Caki2 (cell line): ENCODE results near the gene BICDL1. TPM values are rescaled to one million over a fixed set of nuclear protein-coding genes. Genes with fewer than 3 reads are reported as not detected.
A peak's percentile ranks its signal among the peaks of the same experiment; 100 is the strongest.
"Not testable (repeated sequence)": the region's sequence is repeated elsewhere in the genome, so short reads cannot be mapped to it uniquely, and the experiment has no call there.

Source experiments
- DNase-seq: peaks from one replicate; pipeline ENCODE4 v3.0.0-alpha.2; 2015; ENCODE audit warnings: low read depth
- in situ Hi-C: cut with HindIII; loops from 2 replicates; pipeline ENCODE4 v1.10.0; 2016; ENCODE audit warnings: low sequenced_read_pairs, low pct_unique_long_range_greater_than_20kb, mixed read lengths
- total RNA-seq: library from RNA; depleted of rRNA; stranded (reverse); fragments of >200 nt; shearing (Covaris generic); gene quantifications from 2 replicates; pipeline ENCODE4 v1.2.3, GENCODE V29; 2014; ENCODE audit warnings: low replicate concordance

Gene BICDL1
- total RNA-seq, 1 experiment from 2014 or later, result 21.3 TPM

DNA sequence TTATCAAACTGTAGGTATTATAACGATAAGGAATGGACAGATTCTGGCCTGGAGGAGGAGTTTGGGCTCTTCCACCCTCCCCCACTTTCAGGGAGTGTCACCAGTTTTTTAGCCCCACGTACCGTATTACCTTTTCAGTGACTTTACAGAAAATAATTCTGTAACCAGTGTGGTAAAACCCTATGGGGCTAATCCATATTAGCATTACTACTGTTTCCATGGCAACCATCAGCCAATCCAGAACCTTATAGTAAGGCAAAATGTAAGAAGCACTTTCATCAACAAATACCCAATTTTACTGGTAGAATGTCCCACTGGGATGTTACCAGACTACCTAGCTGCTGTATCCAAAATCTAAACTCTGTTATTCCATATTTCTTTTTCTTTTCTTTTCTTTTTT lies 50.7 kb downstream of the BICDL1 start:
- in situ Hi-C loops, result no loop called here
- no peak for DNase-seq

DNA sequence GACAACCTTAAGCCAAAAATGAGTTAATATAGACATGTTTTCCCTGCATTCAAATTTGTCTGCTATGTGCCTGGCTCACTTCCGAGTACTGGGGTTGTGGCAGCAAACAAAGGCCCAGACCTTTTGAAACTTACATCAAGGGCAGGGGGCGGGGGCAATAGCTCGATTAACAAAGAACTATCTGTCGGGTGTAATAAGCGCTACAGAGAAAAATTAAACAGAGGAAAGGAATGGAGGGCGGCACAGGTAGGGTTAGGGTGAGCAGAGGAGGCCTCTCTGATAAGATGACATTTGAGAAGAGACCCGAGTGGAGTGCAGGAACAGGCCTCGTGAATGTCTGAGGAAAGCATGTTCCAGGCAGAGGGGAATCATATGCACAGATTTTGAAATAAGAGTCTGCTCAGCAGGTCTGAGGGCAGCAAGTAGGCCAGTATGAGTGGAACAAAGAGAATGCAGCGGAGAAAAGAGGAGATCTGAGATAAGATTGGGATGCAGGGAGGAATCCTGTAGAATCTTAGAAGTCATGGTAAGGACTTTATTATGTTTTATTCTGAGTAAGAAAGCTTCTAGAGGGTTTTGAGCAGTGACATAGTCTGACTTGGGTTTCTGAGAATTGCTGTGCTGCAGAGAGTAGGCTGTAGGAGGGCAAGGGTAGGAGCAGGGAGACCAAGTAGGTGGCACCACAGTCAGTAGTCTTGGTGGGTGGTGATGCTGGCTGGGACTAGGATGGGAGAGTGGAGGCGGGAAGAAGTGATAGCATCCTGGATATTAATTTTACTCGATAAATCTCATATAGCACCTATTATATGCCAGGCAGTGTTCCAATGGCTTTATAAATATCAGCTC lies 52.6 kb downstream of the BICDL1 start:
- DNase-seq, result no peak
- in situ Hi-C loops, result no loop called here

DNA sequence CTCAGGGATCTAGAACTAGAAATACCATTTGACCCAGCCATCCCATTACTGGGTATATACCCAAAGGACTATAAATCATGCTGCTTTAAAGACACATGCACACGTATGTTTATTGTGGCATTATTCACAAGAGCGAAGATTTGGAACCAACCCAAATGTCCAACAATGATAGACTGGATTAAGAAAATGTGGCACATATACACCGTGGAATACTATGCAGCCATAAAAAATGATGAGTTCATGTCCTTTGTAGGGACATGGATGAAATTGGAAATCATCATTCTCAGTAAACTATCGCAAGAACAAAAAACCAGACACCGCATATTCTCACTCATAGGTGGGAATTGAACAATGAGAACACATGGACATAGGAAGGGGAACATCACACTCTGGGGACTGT lies 56.3 kb downstream of the BICDL1 start:
- DNase-seq, in situ Hi-C loops: not testable (repeated sequence)

DNA sequence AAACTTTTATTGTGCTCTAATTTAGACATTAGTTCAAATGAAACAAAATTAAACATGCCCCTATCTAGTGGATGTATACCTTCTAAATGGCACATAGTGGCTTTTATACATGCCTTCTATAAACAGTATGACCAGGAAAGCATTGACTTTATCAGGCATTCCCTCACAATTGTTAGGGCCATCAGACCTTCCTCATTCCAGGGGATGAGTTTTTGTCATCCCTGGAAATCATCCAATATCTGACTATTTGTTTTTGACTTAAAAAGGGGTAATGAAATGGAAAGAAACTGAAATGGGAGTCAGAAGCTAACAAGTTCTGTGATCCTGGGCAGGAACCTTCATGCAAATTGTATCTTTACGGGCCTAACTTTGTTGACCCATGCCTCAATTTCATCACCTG lies 58.0 kb downstream of the BICDL1 start:
- in situ Hi-C loops, result no loop called here
- DNase-seq, result peak; percentile 56

DNA sequence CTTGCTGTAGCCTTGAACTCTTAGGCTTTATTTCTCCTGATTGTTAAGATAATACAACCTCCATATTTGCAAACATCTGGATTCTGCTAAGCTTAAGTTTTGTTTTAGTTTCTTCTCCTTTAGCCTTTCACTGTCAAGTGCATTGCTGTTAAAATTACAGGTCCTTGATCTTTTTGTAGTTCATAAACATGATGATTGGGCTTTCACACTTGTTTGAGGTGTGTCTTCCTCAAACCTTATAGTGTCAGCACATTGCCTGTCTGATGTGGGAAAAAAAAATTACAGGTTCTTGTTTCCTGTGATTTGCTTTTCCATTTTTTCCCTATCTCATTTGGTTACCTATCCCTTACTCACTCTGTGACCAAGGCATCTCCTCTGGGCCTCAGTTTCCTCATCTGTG lies 59.2 kb downstream of the BICDL1 start:
- no peak for DNase-seq
- in situ Hi-C loops, result no loop called here

DNA sequence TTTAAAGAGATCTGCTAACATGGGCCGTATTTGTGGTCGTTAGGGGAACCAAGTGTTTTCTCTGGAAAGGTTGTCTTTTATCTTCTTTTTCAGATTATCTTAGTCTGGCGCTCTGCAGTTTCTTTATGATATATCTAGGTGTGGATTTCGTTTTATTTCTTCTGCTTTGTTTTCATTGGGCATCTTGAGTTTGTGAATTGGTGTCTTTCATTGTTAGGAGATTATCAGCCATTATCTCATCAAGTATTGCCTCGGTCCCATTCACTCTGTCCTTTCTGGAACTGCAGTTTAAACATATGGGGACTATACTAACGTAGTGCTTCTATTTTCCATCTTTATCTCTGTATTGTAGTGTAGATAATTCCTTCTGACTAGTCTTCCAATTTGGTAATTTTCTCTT lies 60.4 kb downstream of the BICDL1 start:
- in situ Hi-C loops, result no loop called here

DNA sequence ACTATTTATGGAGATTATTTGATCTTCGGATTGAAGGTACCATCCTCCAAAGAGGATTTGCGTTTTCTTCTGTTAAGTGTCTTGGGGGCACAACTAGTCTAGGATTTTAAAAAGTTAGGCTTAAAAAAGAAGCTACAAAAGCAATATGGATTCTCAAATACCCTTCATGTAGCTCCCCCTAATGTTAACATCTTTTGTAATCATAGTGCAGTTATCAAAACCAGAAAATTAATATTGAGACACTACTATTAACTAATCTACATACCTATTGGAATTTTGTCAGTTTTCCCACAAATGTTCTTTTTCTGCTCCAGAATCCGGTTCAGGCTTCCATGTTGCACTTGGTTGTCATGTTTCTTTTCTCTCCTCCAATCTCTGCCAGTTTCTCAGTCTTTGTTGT lies 62.5 kb downstream of the BICDL1 start:
- in situ Hi-C loops, result no loop called here
- DNase-seq, result no peak

More for the DNA sequence above, 60.4 kb downstream of the BICDL1 start:
- DNase-seq, result no peak

DNA sequence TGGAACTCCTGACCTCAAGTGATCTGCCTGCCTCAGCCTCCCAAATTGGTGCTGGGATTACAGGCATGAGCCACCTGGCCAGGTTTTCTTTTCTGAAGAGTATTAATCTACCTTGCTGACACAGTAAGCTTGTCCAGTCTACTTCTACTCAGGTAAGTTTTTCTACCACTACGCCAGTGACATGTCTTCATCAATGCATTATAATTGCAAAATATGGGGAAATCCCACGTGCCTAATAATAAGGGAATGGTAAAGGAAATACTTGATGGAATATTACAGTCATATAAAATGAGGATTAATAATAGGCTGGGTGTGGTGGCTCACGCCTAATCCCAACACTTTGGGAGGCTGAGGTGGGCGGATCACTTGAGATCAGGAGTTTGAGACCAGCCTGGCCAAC lies 65.3 kb downstream of the BICDL1 start:
- DNase-seq, result no peak
- in situ Hi-C loops, result no loop called here

DNA sequence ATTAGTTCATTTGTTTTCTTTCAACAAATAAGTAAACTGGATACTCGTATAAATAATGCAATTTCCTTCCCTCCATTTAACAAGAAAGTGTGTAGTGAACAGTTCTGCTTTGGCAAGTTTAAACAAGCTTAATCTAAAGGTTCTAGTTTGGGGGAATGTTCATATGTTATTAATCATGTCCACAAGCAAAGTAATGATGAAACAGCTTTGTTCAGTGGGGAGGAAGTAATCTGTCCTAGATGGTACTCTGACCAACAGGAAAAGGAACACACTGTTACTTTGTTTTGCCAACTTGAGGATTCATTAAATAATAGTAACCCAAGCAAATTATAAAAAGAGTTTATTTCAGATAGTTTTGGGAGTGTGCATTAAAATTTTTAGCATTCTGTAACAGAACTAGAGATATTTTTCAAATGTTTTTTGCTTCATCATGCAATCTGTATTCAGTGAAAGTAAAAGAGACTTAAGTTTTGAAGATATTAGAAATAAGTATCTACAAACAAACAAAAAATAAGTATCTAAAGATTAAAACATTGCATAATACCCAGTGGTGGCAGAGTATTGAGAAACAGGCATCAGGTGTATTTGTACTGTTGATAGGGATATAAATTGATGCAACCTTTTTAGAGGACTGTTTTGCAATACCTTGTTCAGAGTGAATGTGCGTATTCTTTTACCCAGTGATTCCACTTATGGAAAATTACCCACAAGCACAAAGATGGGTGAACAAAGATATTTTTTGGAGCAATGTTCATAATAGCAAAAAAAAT lies 66.4 kb downstream of the BICDL1 start:
- in situ Hi-C loops, result no loop called here
- no peak for DNase-seq

DNA sequence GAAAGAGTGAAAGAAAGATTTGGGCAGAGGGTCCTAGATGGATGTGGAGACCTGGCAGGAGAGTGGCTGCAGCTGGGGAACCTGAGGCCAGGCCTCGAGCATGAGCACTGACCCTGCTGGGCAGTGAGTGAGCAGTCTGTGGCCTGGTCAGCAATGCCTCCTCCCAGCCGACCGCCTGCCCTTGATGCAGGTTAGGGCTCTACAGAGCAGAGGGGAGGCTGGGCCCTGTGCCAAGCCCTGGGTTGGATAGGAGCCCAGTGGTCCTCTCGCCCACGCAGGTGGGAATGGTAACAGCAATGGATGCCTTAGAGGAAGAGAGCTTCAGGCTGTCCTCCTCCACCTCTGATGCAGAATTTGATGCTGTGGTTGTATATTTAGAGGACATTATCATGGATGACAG lies 67.7 kb downstream of the BICDL1 start:
- in situ Hi-C loops, result no loop called here
- DNase-seq, result no peak

DNA sequence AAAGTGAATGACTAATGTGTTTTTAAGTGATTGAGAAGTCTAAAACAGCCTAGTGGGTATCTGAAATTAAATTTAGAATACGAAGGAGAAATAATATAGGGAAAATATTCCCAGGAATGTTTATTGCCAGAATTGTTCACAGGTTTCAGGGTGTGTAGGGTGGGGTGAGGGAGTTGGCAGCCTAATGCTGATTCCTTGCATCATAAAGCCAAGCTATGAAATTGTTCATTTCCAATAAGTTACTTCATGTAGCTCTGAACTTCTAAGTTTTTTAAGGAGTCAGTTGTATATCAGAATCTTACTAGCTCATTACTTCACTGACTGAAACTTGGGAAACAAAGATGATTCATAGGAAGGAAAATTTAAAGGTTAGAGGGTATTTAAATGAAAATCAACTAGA lies 71.2 kb downstream of the BICDL1 start:
- in situ Hi-C loops, result no loop called here

DNA sequence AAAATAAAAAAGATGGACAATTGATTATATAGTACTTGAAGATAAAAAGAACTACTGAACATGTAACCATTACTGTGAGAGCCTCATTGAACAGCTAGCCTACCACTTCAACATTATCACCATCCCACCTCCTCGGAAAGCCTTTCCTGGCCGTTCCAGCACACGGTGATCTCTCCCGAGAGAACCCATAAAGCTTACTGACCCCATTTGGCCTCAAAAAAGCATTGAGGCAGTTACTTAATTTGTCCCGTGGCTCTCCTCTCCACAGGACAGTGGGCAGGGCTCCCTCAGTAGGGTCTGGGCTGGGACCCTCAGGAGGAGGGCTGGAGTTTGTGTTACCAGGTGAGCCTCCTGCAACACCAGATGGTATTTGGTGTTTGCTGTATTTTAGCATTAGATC lies 71.7 kb downstream of the BICDL1 start:
- no peak for DNase-seq
- in situ Hi-C loops, result no loop called here

More for the DNA sequence above, 71.2 kb downstream of the BICDL1 start:
- no peak for DNase-seq

DNA sequence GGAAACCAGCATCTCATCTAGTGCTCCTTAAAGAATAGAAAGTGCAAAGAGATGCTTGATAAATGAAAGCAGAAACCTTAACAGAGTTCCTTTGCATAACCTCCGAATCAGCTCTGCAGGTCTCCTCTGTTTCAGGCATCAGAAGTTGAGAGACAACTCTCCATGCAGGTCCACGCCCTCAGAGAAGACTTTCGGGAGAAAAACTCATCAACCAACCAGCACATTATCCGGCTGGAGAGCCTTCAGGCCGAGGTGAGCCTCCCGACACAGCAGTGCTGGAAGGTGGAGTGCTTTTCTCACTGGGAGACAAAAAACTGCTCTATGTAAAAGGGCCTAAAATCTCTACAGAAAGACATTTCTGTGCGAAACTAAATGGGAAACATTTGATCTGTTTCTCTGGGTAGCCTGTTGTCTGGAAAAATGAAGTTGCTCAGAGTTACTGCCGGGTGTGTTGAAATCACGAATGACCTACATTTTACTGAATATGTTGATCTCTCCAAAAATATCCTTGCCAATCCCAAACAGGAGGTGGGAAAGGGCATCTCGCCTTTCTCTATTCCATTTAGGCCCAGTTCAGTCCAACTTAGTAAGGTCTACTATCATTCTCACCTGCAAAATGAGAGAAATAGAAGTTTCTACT lies 72.7 kb downstream of the BICDL1 start:
- DNase-seq, result no peak
- in situ Hi-C loops, result no loop called here

DNA sequence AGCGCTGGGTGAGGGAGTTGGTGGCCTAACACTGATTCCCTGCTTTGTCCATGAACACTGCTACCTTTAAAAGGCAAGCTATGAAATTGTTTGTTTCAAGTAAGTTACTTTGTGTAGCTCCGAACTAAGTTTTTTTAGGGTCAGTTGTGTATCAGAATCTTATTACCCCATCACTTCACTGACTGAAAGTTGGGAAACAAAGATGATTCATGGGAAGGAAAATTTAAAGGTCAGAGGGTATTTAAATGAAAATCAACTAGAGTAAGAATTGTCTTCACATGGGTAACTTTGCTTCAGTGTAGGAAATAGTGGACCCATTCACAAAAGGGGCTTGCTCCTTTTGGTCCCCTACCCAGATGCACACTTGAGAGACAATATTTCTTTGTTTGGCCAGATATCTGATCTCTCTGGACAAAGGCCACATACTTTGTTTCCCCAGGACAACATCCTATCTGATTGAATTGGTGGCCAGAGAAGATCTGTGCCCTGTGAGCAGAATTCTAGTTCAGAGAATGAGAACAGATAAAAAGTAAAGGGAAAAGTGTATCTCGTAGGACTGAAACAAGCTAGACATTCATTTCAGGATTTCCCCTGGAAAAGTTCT lies 74.0 kb downstream of the BICDL1 start:
- DNase-seq, result no peak

DNA sequence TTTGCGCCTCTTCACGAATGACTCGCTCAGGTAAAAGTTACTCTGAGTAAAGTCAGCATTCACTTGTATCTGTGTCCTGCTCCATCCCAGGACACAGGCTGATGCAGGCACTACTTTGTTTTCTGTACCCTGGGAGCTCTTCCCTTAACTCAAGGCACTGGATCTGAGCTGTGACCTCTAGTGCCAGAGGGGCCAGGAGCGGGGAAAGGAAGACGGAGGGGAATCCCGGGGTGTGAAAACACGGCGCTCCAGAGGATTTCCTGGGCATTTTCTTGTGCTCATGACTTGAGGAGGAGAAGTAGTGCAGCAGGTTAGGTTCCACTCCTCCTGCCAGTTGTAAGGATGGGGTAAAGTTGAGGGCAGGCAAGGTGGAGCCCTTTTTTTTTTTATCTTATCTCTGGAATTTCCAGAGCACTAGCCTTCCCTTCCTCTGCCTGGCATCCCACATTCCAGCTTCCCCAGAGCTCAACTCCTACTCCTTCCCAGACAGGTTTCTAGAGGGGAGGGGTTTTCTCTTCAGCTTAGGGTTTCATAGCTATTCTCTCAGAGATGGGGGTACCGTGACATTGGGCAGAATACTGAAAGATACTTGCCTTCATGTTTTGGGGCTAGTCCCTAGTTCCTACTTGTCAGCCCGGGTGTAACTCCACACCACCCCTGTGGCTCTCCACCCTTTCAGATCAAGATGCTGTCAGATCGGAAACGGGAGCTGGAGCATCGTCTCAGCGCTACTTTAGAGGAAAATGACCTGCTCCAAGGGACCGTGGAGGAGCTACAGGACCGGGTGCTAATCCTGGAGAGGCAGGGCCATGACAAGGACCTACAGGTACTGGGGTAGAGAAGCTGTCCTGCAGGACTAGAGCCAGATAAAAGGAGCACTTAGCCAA lies 75.3 kb downstream of the BICDL1 start:
- no peak for DNase-seq
- in situ Hi-C loops, result no loop called here

More for the DNA sequence above, 74.0 kb downstream of the BICDL1 start:
- in situ Hi-C loops, result no loop called here

DNA sequence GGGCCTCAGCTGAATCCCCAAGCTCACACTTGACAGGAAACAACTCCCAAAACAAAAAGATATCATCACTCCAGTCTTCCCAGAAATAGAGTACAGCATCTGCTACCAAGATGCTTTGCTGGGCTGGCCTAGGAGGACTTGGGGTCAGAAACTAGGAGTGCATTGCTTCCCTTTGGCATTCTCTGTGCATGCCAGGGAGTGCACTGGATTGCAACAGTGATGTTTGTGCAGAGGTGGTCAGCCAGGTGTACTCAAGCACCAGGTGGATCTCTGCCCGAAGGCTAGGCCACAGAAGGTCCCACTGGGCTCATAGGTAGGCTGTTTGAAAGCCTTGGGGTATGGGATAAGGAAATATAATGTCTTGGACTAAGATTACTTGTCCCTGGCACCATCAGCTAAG lies 76.4 kb downstream of the BICDL1 start:
- in situ Hi-C loops, result no loop called here
- no peak for DNase-seq

DNA sequence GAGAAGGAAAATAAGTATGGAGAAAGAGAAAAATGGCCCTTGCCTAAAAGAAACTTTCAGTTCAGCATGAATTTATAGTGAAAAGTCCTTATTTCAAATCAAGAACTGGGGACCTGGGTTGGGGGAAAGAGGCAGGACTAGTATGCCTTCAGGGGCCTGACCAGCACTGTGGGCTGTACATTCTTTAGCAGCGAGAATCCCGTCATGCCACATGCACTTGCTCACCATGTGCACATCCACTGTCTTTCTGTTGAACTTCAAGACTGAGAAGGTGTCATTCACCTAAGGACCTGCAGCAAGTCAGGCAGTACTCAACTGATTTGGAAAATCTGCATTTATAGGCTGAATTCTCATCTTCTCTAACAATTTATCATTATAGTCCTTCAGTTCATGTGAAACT lies 77.3 kb downstream of the BICDL1 start:
- DNase-seq, result no peak
- in situ Hi-C loops, result no loop called here
